Measurements from ENCODE around the gene SLC22A1.
"Not testable (repeated sequence)": the region's sequence is repeated elsewhere in the genome, so short reads cannot be mapped to it uniquely, and the experiment has no call there.

The SLC22A1 gene

DNA sequence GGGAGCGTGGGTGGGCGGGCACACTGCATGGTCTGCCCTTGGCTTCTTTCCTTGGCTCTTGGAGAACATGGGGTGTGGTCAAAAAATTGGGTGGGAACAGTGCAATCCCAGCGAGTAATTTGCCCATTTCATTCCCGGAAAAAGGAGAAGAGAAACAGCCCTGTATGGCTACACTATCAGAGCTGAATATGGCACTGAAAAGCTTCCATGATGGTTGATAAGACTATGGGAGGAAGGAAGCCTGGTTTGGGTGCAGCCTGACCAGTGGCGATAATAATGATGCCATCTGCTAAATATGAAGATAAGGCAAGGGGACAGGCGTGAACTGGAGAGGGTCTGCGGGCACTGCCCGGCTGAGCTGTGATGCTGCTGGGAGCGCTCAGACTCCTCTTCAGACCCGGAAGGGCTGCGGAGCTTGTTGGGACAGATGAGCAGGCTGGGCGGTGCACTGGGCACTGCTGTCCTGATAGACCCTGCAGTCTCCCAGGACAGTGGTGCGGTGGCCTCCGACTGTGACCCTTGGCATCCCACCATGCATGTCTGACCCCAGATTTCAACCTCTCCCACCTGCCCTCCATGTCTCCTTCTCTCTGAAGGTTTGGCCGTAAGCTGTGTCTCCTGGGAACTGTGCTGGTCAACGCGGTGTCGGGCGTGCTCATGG lies 10.2 kb downstream of the SLC22A1 start:
- no peak overlapping the region for H3K4me3 ChIP-seq (replicated peaks in 1 of 2; ENCODE audit: low read depth in 2 of 2, low read length in 2 of 2)
- no peak for DNase-seq (ENCODE audit: low read depth in 2 of 2)
- TF ChIP-seq, protein P1, sequence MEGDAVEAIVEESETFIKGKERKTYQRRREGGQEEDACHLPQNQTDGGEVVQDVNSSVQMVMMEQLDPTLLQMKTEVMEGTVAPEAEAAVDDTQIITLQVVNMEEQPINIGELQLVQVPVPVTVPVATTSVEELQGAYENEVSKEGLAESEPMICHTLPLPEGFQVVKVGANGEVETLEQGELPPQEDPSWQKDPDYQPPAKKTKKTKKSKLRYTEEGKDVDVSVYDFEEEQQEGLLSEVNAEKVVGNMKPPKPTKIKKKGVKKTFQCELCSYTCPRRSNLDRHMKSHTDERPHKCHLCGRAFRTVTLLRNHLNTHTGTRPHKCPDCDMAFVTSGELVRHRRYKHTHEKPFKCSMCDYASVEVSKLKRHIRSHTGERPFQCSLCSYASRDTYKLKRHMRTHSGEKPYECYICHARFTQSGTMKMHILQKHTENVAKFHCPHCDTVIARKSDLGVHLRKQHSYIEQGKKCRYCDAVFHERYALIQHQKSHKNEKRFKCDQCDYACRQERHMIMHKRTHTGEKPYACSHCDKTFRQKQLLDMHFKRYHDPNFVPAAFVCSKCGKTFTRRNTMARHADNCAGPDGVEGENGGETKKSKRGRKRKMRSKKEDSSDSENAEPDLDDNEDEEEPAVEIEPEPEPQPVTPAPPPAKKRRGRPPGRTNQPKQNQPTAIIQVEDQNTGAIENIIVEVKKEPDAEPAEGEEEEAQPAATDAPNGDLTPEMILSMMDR (IDR thresholded peaks at IDR 0.05; ENCODE audit: low read depth, low read length), result no peak

DNA sequence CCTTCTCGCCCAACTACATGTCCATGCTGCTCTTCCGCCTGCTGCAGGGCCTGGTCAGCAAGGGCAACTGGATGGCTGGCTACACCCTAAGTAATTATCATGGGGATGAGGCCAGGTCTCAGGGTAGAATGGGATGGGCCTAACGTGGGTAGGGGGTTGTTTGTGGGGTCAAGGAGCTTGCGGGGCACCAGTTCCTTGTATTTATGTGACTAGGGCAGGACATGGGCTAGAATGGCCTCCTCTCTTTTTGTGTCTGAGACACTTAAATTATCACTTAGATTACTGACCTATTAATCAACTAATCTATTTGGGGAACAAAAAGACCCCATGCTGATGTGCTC lies 10.7 kb downstream of the SLC22A1 start:
- DNase-seq (ENCODE audit: low read depth in 2 of 2), result no peak
- no peak overlapping the region for H3K4me3 ChIP-seq (replicated peaks in 1 of 2; ENCODE audit: low read depth in 2 of 2, low read length in 2 of 2)
- TF ChIP-seq, protein P1 (IDR thresholded peaks at IDR 0.05; ENCODE audit: low read depth, low read length), result no peak

DNA sequence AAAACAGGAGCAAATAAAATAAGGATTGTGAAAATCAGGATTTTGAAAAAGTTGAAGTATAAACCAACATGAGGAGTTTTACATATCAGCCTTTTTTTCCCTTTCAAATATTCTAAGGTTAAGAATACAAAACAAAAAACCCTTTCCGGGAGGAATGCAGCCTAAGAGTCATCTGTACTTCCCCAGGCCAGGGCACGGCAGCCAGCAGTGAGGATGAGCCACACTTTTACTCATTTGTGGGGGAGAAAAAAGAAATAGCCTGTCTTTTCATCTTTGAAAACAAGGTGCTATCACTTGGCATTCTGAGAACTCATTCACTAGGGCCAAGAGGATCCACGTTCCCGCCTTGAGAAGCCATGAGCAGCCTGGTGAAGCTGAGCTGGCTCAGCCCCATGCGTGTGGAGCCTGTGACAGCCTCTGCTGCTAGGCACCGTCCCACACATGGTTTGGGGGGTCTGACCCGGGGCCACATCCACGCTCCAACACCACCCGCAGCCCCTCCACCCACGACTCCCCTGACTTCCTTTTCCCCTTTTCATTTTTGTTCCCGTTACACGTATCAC lies 11.2 kb downstream of the SLC22A1 start:
- TF ChIP-seq, protein P1 (IDR thresholded peaks at IDR 0.05; ENCODE audit: low read depth, low read length), result no peak
- DNase-seq (ENCODE audit: low read depth in 2 of 2), result peak in 1 of 2 donors; percentile 66
- no peak overlapping the region for H3K4me3 ChIP-seq (replicated peaks in 1 of 2; ENCODE audit: low read depth in 2 of 2, low read length in 2 of 2)

DNA sequence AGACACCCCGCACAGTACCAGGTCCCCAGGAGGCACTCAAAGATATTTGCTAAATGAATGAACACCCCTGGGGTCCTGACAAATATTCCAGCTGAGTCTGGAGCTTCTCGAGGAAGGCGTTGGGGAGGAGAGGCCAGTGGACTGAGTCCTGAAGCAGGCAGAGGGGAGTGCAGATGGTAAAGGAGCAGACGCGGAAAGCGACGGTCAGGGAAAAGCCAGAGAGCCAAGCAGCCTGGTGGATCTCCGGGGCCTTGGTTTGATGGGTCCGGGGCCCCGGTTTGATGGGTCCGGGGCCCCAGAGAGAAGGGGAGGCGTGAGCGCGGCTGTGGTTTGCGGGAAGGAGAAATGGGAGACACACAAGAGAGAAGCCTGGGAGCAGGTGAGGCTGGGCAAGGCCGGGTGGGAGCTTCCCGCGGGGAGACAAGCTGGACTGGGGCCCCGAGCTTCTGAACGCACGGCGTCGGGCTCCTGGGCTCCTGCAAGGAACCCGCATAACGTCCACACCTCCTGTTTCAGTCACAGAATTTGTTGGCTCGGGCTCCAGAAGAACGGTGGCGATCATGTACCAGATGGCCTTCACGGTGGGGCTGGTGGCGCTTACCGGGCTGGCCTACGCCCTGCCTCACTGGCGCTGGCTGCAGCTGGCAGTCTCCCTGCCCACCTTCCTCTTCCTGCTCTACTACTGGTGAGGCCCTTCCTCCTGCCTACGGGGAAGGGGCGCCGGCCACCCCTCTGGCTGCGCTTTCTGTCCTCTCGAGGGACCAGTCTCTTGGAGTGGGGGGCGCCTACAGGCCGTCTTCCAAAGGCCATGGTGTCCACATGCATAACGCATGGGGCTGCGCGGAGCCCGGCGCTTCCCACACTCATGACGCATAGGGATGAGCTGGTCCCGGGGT lies 12.1 kb downstream of the SLC22A1 start:
- H3K4me3 ChIP-seq (replicated peaks in 1 of 2; ENCODE audit: low read depth in 2 of 2, low read length in 2 of 2), result no peak overlapping the region
- no peak for DNase-seq (ENCODE audit: low read depth in 2 of 2)
- TF ChIP-seq, protein P1 (IDR thresholded peaks at IDR 0.05; ENCODE audit: low read depth, low read length), result no peak

DNA sequence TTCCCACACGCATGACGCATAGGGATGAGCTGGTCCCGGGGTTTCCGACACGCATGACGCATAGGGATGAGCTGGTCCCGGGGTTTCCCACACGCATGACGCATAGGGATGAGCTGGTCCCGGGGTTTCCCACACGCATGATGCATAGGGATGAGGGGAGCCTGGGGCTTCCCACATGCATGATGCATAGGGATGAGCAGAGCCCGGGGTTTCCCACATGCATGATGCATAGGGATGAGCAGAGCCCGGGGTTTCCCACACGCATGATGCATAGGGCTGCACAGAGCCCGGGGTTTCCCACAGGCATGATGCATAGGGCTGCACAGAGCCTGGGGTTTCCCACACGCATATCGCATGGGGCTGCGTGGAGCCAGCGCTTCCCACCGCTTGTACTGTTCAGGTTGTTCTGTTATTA lies 12.7 kb downstream of the SLC22A1 start:
- not testable (repeated sequence) for DNase-seq (ENCODE audit: low read depth in 2 of 2)

DNA sequence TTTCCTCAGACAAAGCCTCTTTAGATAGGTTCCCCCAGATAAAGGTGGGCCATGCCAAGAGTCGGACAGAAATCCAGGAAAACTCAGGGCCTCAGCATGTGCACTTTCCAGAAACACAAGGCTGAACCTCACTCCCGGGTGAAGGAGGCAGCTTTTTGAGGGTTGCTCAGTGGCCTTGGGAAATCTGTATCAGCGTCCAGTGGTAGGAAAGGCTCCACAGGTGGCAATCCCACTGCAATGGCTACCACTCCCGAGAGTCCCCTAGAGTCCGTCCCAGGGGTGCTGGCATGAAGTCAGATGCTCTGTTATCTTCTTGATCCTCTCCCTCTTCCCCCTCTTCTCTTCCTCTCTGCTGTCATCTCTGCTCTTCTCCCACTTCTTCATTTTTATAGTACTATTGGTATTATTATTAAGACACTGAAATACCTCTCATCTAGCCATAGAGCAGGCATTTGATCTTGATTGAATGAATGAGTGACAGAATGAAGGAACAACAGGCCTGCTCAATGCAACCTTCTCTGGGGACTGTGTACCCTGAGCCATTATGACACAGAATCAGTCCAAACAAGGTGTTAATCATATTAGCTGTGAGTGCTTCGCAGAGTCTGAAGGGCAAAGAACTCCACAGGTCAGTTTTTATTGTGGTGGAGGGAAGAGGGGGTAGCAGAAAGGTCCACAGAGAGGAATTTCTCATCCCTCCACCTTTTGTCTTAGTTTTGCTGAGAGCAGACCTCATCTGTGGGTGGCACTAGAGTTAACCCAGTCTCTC lies 13.3 kb downstream of the SLC22A1 start:
- H3K4me3 ChIP-seq (replicated peaks in 1 of 2; ENCODE audit: low read depth in 2 of 2, low read length in 2 of 2), result no peak overlapping the region
- TF ChIP-seq, protein P1 (IDR thresholded peaks at IDR 0.05; ENCODE audit: low read depth, low read length), result no peak
- DNase-seq (ENCODE audit: low read depth in 2 of 2), result no peak

More for the DNA sequence above, 12.7 kb downstream of the SLC22A1 start:
- not testable (repeated sequence) for H3K4me3 ChIP-seq (replicated peaks in 1 of 2; ENCODE audit: low read depth in 2 of 2, low read length in 2 of 2)

All from cardiac fibroblast (primary cell).